WTC11 (cell line): ENCODE results near the gene GAB2. TPM values are rescaled to one million over a fixed set of nuclear protein-coding genes. Genes with fewer than 3 reads are reported as not detected.
A peak's percentile ranks its signal among the peaks of the same experiment; 100 is the strongest.

Experiments
- ATAC-seq: fragments of 200-7000 bp; cut with Tn5 transposase; 2 replicates; pipeline ENCODE4 v1.10.0; 2021; ENCODE audit warnings: mild to moderate bottlenecking, moderate library complexity
- CTCF ChIA-PET: fragments of 300-600 bp; sonication (Branson Sonifier 250); formaldehyde crosslinking; loops from one replicate; lab custom pipeline; 2021; ENCODE audit warnings: antibody characterized with exemption; lab: Charles Lee
- POLR2A ChIA-PET: fragments of 350-600 bp; sonication (Branson Sonifier 250); formaldehyde crosslinking; loops from one replicate; lab custom pipeline; 2021; ENCODE audit warnings: antibody characterized with exemption; lab: Charles Lee
- DNase-seq: peaks from one replicate; pipeline ENCODE4 v3.0.0; 2021; ENCODE audit warnings: low spot score
- H3K27ac Mint-ChIP-seq: 2 replicates; pipeline ENCODE4 v1.8.0; 2021; ENCODE audit warnings: mixed read lengths
- H3K27me3 Mint-ChIP-seq: 2 replicates; pipeline ENCODE4 v1.8.0; 2021; ENCODE audit warnings: low read depth, mild to moderate bottlenecking, moderate library complexity, mixed read lengths
- H3K36me3 Mint-ChIP-seq: 2 replicates; pipeline ENCODE4 v1.8.0; 2021; ENCODE audit warnings: mixed read lengths
- H3K4me1 Mint-ChIP-seq: 2 replicates; pipeline ENCODE4 v1.8.0; 2022; ENCODE audit warnings: mixed read lengths
- H3K4me3 Mint-ChIP-seq: 2 replicates; pipeline ENCODE4 v1.8.0; 2021; ENCODE audit warnings: mild to moderate bottlenecking, moderate library complexity, mixed read lengths
- H3K9me3 Mint-ChIP-seq: 2 replicates; pipeline ENCODE4 v1.8.0; 2021; ENCODE audit warnings: mixed read lengths
- EMX1 ChIP-seq: fragments of 250-450 bp; sonication (Bioruptor Pico); IDR thresholded peaks from 2 replicates; pipeline ENCODE4 v1.8.0; 2021; ENCODE audit warnings: mild to moderate bottlenecking
- GABPB1 ChIP-seq: sonication (generic); formaldehyde crosslinking; IDR thresholded peaks from 2 replicates; pipeline ENCODE4 v1.8.1; 2023; ENCODE audit warnings: mild to moderate bottlenecking, missing genetic modification reagents
- GRHL2 ChIP-seq: fragments of 250-450 bp; sonication (Bioruptor Pico); IDR thresholded peaks from 2 replicates; pipeline ENCODE4 v1.8.0; 2022; ENCODE audit warnings: mild to moderate bottlenecking, moderate library complexity; ENCODE audit not compliant: insufficient replicate concordance, severe bottlenecking
- NR1H2 ChIP-seq: sonication (generic); formaldehyde crosslinking; IDR thresholded peaks from 2 replicates; pipeline ENCODE4 v1.9.0; 2021; ENCODE audit warnings: mild to moderate bottlenecking, moderate library complexity, missing genetic modification reagents
- NR2C2 ChIP-seq: sonication (generic); formaldehyde crosslinking; IDR thresholded peaks from 2 replicates; pipeline ENCODE4 v1.8.0; 2022; ENCODE audit warnings: mild to moderate bottlenecking, missing genetic modification reagents
- RELA ChIP-seq: sonication (generic); formaldehyde crosslinking; IDR thresholded peaks from 2 replicates; pipeline ENCODE4 v1.8.1; 2022; ENCODE audit warnings: missing genetic modification reagents, mild to moderate bottlenecking, borderline replicate concordance
- SMAD3 ChIP-seq: sonication (generic); formaldehyde crosslinking; IDR thresholded peaks from 2 replicates; pipeline ENCODE4 v1.8.0; 2022; ENCODE audit warnings: missing genetic modification reagents, mild to moderate bottlenecking, borderline replicate concordance
- SMAD4 ChIP-seq: sonication (generic); formaldehyde crosslinking; IDR thresholded peaks from 2 replicates; pipeline ENCODE4 v1.8.0; 2022; ENCODE audit warnings: mild to moderate bottlenecking, missing genetic modification reagents
- SP1 ChIP-seq: sonication (generic); formaldehyde crosslinking; conservative IDR thresholded peaks from 2 replicates; pipeline ENCODE4 v1.8.1; 2022; ENCODE audit warnings: missing genetic modification reagents
- TEAD1 ChIP-seq: sonication (generic); formaldehyde crosslinking; IDR thresholded peaks from 2 replicates; pipeline ENCODE4 v1.8.0; 2022; ENCODE audit warnings: mild to moderate bottlenecking, missing genetic modification reagents
- ZNF263 ChIP-seq: sonication (generic); formaldehyde crosslinking; IDR thresholded peaks from 2 replicates; pipeline ENCODE4 v1.8.1; 2022; ENCODE audit warnings: low read depth, mild to moderate bottlenecking, moderate library complexity, missing genetic modification reagents
- ZNF396 ChIP-seq: fragments of 250-450 bp; sonication (Bioruptor Pico); IDR thresholded peaks from 2 replicates; pipeline ENCODE4 v1.8.0; 2021; ENCODE audit warnings: mild to moderate bottlenecking, moderate library complexity, borderline replicate concordance
- total RNA-seq: library from RNA; stranded (reverse); gene quantifications from 3 replicates; pipeline ENCODE4 v1.2.3, GENCODE V29; 2021
- TF ChIP-seq, protein P1 (sequence below): fragments of 250-450 bp; sonication (Bioruptor Pico); IDR thresholded peaks from 2 replicates; pipeline ENCODE4 v1.9.0; 2021; ENCODE audit warnings: mild to moderate bottlenecking
- TF ChIP-seq, protein P2 (sequence below): sonication (generic); formaldehyde crosslinking; IDR thresholded peaks from 2 replicates; pipeline ENCODE4 v1.8.0; 2022; ENCODE audit warnings: mild to moderate bottlenecking, missing genetic modification reagents
- TF ChIP-seq, protein P3 (sequence below): fragments of 200-600 bp; IDR thresholded peaks from 2 replicates; pipeline ENCODE4 v1.8.0; 2022; ENCODE audit warnings: antibody characterized with exemption
- TF ChIP-seq, protein P4 (sequence below): sonication (generic); formaldehyde crosslinking; IDR thresholded peaks from 2 replicates; pipeline ENCODE4 v1.8.0; 2022; ENCODE audit warnings: mild to moderate bottlenecking, missing genetic modification reagents
- TF ChIP-seq, protein P5 (sequence below): sonication (generic); formaldehyde crosslinking; IDR thresholded peaks from 2 replicates; pipeline ENCODE4 v1.8.1; 2022; ENCODE audit warnings: low read depth, mild to moderate bottlenecking, moderate library complexity, missing genetic modification reagents, borderline replicate concordance
- TF ChIP-seq, protein P6 (sequence below): sonication (generic); formaldehyde crosslinking; IDR thresholded peaks from 2 replicates; pipeline ENCODE4 v1.8.1; 2023; ENCODE audit warnings: mild to moderate bottlenecking, moderate library complexity, missing genetic modification reagents

Gene GAB2
- total RNA-seq, 1 experiment from 2014 or later, result 10.6 TPM

DNA sequence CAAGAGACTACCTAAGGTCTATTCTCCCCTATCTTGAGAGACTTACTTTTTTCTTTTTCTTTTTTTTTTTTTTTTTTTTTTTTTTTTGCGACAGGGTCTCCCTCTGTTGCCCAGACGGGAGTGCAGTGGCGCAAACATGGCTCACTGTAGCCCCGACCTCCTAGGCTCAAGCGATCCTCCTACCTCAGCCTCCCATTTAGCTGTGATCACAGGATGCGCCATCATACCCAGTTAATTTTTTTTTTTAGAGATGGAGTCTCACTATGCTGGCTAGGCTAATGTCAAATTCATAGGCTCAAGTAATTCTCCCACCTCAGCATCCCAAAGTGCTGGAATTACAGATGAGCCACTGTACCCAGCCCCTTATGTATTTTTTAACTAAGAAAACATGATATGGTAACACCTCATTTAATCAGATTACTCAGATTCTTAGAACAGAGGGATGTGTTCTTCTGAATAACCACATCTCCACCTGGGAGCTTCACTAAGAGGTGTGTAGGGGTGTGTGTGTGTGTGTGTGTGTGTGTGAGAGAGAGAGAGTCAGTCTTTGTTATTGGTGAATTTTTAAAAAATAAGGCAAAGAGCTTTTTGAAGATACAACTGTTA, 126.0 kb downstream of the GAB2 start:
- POLR2A ChIA-PET, result no interaction called here
- H3K9me3 Mint-ChIP-seq, result peaks cover 6% of the 10 kb centered on the region; the same call in 1 of the 2 replicates

DNA sequence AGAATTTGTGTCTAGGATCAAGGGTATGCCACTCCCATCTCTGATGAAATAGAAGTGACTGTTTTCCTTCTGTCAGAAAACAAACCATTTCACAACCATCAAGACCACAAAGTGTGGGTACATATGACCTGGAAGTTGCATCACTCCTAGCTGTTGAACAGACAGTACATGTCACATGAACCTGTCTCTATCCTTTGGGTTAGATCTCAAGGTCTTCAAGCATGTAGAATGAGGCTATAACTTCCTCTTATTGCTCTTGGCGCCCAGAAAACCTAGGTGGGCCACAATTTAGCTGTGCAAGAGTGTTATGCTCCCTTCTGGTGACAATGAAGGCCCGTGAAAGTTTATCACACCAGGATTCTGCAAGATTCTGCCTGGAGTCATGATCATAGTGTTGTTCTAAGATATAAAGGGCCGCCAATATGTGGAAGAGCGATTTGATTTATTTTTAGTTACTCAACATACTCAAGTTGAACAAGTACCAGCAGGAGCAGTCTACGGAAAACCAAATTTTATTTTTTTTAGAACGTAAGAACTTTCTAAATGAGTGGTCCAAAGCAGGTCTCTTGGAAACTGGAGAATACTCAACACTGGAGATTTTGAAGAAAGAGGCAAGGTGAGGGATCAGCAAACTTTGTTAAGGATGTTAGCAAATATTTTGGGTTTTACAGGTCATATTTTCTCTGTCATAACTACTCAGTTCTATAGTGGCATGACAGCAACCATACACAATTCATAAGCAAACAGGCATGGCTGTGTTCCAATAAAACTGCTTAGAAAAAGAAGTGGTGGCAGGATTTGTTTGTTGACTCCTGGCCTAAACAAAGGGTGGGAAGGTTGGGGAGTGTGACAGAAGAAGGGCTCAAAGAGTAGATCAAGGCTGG, 127.1 kb downstream of the GAB2 start:
- POLR2A ChIA-PET, result no interaction called here
- no peak overlapping the region for H3K4me3 Mint-ChIP-seq
- TF ChIP-seq, protein P1, sequence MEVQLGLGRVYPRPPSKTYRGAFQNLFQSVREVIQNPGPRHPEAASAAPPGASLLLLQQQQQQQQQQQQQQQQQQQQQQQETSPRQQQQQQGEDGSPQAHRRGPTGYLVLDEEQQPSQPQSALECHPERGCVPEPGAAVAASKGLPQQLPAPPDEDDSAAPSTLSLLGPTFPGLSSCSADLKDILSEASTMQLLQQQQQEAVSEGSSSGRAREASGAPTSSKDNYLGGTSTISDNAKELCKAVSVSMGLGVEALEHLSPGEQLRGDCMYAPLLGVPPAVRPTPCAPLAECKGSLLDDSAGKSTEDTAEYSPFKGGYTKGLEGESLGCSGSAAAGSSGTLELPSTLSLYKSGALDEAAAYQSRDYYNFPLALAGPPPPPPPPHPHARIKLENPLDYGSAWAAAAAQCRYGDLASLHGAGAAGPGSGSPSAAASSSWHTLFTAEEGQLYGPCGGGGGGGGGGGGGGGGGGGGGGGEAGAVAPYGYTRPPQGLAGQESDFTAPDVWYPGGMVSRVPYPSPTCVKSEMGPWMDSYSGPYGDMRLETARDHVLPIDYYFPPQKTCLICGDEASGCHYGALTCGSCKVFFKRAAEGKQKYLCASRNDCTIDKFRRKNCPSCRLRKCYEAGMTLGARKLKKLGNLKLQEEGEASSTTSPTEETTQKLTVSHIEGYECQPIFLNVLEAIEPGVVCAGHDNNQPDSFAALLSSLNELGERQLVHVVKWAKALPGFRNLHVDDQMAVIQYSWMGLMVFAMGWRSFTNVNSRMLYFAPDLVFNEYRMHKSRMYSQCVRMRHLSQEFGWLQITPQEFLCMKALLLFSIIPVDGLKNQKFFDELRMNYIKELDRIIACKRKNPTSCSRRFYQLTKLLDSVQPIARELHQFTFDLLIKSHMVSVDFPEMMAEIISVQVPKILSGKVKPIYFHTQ (CRISPR knock-in tag), result no peak
- no peak for TF ChIP-seq ZNF263 (CRISPR knock-in tag)
- no peak for TF ChIP-seq RELA (CRISPR knock-in tag)
- peak; percentile 100 for TF ChIP-seq GABPB1 (CRISPR knock-in tag)
- TF ChIP-seq, protein P2, sequence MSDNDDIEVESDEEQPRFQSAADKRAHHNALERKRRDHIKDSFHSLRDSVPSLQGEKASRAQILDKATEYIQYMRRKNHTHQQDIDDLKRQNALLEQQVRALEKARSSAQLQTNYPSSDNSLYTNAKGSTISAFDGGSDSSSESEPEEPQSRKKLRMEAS (CRISPR knock-in tag), result no peak
- TF ChIP-seq GRHL2 (CRISPR knock-in tag), result no peak
- TF ChIP-seq EMX1 (CRISPR knock-in tag), result no peak
- TF ChIP-seq, protein P3, sequence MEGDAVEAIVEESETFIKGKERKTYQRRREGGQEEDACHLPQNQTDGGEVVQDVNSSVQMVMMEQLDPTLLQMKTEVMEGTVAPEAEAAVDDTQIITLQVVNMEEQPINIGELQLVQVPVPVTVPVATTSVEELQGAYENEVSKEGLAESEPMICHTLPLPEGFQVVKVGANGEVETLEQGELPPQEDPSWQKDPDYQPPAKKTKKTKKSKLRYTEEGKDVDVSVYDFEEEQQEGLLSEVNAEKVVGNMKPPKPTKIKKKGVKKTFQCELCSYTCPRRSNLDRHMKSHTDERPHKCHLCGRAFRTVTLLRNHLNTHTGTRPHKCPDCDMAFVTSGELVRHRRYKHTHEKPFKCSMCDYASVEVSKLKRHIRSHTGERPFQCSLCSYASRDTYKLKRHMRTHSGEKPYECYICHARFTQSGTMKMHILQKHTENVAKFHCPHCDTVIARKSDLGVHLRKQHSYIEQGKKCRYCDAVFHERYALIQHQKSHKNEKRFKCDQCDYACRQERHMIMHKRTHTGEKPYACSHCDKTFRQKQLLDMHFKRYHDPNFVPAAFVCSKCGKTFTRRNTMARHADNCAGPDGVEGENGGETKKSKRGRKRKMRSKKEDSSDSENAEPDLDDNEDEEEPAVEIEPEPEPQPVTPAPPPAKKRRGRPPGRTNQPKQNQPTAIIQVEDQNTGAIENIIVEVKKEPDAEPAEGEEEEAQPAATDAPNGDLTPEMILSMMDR, result no peak
- TF ChIP-seq, all 79 proteins: peak for 1
- DNase-seq, result no peak
- Mint-ChIP-seq H3K27me3 (no peaks in the 10 kb centered on the region), H3K9me3 (peaks cover 6% of the 10 kb centered on the region; the same call in 1 of the 2 replicates), H3K27ac (no peak overlapping the region), H3K4me1 (no peaks in the 10 kb centered on the region), H3K36me3 (no peaks in the 10 kb centered on the region)
- CTCF ChIA-PET, result no interaction called here
- no peak for ATAC-seq

More for the DNA sequence above, 126.0 kb downstream of the GAB2 start:
- H3K27ac Mint-ChIP-seq, result no peak overlapping the region
- no peak overlapping the region for H3K4me3 Mint-ChIP-seq
- no peak for DNase-seq
- no peaks in the 10 kb centered on the region for H3K36me3 Mint-ChIP-seq
- TF ChIP-seq EMX1 (CRISPR knock-in tag) (no peak), TEAD1 (CRISPR knock-in tag) (no peak), SP1 (CRISPR knock-in tag) (no peak), SMAD4 (CRISPR knock-in tag) (no peak)
- TF ChIP-seq, protein P4, sequence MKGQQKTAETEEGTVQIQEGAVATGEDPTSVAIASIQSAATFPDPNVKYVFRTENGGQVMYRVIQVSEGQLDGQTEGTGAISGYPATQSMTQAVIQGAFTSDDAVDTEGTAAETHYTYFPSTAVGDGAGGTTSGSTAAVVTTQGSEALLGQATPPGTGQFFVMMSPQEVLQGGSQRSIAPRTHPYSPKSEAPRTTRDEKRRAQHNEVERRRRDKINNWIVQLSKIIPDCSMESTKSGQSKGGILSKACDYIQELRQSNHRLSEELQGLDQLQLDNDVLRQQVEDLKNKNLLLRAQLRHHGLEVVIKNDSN (CRISPR knock-in tag), result no peak
- TF ChIP-seq, all 79 proteins: peak for 0
- no peak for ATAC-seq
- CTCF ChIA-PET, result no interaction called here
- H3K4me1 Mint-ChIP-seq, result no peaks in the 10 kb centered on the region
- no peaks in the 10 kb centered on the region for H3K27me3 Mint-ChIP-seq

DNA sequence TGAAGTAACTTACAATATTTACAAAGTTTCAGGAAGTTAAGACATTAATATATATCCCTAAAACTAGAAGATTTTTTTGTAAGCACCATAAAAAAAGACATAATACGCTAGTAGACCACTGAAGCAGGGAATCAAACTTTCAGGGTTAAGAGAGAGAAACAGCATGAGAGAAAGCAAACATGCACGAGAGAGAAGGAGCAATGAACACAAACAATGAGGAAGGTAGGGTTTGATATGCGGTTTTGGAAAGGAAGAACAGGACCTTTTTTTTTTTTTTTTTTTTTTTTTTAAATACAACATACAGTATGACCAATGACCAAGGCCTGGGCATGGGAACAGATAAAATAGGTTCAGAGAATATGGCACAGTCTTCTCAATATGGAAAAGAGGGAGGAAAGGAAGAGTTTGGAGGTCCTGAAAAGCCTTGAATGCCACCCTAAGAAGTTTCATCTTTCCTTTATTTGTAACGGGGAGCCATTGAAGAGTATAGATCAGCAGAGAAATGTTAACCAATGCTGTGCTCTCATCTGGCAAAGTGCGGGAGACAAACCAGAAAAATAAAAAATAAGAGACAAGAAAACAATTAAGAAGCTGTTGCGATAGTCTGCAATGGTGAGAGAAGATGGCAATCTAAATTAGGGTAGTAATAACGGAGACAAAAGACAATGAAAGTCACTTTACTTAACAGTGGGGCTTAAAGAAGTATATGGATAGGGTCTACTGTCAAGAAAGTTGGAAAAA, 127.9 kb downstream of the GAB2 start:
- Mint-ChIP-seq H3K27me3 (no peaks in the 10 kb centered on the region), H3K9me3 (peaks cover 6% of the 10 kb centered on the region; the same call in 1 of the 2 replicates), H3K36me3 (no peaks in the 10 kb centered on the region), H3K4me1 (no peaks in the 10 kb centered on the region), H3K27ac (no peak overlapping the region), H3K4me3 (no peak overlapping the region)
- ATAC-seq, result no peak
- ChIA-PET POLR2A (no interaction called here), CTCF (no interaction called here)
- no peak for DNase-seq
- TF ChIP-seq, protein P5, sequence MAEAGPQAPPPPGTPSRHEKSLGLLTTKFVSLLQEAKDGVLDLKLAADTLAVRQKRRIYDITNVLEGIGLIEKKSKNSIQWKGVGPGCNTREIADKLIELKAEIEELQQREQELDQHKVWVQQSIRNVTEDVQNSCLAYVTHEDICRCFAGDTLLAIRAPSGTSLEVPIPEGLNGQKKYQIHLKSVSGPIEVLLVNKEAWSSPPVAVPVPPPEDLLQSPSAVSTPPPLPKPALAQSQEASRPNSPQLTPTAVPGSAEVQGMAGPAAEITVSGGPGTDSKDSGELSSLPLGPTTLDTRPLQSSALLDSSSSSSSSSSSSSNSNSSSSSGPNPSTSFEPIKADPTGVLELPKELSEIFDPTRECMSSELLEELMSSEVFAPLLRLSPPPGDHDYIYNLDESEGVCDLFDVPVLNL (CRISPR knock-in tag), result no peak
- TF ChIP-seq NR1H2 (no peak), SMAD3 (CRISPR knock-in tag) (no peak), NR2C2 (CRISPR knock-in tag) (no peak), ZNF396 (CRISPR knock-in tag) (no peak)
- TF ChIP-seq, protein P6, sequence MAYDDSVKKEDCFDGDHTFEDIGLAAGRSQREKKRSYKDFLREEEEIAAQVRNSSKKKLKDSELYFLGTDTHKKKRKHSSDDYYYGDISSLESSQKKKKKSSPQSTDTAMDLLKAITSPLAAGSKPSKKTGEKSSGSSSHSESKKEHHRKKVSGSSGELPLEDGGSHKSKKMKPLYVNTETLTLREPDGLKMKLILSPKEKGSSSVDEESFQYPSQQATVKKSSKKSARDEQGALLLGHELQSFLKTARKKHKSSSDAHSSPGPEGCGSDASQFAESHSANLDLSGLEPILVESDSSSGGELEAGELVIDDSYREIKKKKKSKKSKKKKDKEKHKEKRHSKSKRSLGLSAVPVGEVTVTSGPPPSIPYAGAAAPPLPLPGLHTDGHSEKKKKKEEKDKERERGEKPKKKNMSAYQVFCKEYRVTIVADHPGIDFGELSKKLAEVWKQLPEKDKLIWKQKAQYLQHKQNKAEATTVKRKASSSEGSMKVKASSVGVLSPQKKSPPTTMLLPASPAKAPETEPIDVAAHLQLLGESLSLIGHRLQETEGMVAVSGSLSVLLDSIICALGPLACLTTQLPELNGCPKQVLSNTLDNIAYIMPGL (CRISPR knock-in tag), result no peak
